ENCODE measurements around the gene ITGB4. TPM values are rescaled to one million over a fixed set of nuclear protein-coding genes. Genes with fewer than 3 reads are reported as not detected.

Gene ITGB4
- total and polyA plus RNA-seq, 2 of the 13 experiments (the other 11 are each of a cell fraction or from before 2014, with no cell fraction given): 6.9 to 14.5 TPM

DNA sequence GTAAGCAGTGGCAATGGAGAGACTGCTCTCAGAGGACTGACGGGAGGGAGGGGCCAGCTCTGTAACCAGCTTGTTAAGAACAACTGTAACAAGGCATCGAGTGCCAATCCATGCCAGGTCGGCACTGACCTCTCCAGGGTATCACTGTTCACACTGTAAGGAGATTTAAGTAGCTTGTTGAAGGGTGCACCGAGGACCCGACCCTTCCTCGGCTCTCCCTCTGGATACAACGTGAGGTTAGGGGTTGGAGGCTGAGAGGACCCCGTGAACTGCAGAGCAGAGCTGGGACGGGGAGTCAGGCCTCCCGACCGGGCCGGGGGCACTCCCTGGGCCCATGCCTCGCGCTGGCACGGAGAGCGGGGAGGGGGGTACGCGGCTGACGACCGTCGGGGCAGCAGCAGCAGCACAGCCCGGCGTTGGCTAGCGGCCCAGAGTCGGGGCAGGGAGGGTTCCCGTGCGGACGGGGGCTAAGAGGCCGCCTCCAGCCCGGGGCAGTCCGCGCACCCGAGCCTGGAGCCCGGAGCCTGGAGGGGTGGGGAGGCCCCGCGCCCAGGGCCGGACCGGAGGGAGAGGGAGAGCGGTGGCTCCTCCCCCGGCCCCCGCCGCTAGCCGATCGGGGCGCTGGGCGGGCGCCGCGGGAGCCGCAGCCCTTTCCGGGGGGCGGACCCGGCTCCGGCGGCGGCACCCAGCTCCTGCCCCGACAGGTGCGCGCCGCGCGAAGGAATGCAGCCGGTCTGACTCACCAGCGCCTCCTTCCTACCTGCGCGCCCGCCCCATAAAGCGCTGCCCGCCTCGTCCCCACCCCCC is at the start of gene ITGB4 (continued):
- TF ChIP-seq, protein P1, sequence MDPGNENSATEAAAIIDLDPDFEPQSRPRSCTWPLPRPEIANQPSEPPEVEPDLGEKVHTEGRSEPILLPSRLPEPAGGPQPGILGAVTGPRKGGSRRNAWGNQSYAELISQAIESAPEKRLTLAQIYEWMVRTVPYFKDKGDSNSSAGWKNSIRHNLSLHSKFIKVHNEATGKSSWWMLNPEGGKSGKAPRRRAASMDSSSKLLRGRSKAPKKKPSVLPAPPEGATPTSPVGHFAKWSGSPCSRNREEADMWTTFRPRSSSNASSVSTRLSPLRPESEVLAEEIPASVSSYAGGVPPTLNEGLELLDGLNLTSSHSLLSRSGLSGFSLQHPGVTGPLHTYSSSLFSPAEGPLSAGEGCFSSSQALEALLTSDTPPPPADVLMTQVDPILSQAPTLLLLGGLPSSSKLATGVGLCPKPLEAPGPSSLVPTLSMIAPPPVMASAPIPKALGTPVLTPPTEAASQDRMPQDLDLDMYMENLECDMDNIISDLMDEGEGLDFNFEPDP (CRISPR knock-in tag; conservative IDR thresholded peaks at IDR 0.05): no peak
- TF ChIP-seq ZSCAN12 (CRISPR knock-in tag; IDR thresholded peaks at IDR 0.05) (no peak), GZF1 (CRISPR knock-in tag; IDR thresholded peaks at IDR 0.05) (no peak), ZBTB42 (CRISPR knock-in tag; IDR thresholded peaks at IDR 0.05) (no peak), MEIS1 (CRISPR knock-in tag; IDR thresholded peaks at IDR 0.05; ENCODE audit: borderline replicate concordance) (no peak), ZNF670 (CRISPR knock-in tag; IDR thresholded peaks at IDR 0.05; ENCODE audit: borderline replicate concordance) (no peak), ZNF343 (CRISPR knock-in tag; IDR thresholded peaks at IDR 0.05) (0 out of 2 replicates have a peak, but pooled peaks have one; percentile 28), SUZ12 (IDR thresholded peaks at IDR 0.05; ENCODE audit: low read depth, low read length) (no peak), ZNF382 (CRISPR knock-in tag; IDR thresholded peaks at IDR 0.05; ENCODE audit: borderline replicate concordance) (no peak), ZZZ3 (CRISPR knock-in tag; IDR thresholded peaks at IDR 0.05; ENCODE audit: borderline replicate concordance) (no peak)
- TF ChIP-seq, protein P2, sequence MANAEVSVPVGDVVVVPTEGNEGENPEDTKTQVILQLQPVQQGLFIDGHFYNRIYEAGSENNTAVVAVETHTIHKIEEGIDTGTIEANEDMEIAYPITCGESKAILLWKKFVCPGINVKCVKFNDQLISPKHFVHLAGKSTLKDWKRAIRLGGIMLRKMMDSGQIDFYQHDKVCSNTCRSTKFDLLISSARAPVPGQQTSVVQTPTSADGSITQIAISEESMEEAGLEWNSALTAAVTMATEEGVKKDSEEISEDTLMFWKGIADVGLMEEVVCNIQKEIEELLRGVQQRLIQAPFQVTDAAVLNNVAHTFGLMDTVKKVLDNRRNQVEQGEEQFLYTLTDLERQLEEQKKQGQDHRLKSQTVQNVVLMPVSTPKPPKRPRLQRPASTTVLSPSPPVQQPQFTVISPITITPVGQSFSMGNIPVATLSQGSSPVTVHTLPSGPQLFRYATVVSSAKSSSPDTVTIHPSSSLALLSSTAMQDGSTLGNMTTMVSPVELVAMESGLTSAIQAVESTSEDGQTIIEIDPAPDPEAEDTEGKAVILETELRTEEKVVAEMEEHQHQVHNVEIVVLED (CRISPR knock-in tag; IDR thresholded peaks at IDR 0.05; ENCODE audit: borderline replicate concordance): no peak
- TF ChIP-seq, protein P3, sequence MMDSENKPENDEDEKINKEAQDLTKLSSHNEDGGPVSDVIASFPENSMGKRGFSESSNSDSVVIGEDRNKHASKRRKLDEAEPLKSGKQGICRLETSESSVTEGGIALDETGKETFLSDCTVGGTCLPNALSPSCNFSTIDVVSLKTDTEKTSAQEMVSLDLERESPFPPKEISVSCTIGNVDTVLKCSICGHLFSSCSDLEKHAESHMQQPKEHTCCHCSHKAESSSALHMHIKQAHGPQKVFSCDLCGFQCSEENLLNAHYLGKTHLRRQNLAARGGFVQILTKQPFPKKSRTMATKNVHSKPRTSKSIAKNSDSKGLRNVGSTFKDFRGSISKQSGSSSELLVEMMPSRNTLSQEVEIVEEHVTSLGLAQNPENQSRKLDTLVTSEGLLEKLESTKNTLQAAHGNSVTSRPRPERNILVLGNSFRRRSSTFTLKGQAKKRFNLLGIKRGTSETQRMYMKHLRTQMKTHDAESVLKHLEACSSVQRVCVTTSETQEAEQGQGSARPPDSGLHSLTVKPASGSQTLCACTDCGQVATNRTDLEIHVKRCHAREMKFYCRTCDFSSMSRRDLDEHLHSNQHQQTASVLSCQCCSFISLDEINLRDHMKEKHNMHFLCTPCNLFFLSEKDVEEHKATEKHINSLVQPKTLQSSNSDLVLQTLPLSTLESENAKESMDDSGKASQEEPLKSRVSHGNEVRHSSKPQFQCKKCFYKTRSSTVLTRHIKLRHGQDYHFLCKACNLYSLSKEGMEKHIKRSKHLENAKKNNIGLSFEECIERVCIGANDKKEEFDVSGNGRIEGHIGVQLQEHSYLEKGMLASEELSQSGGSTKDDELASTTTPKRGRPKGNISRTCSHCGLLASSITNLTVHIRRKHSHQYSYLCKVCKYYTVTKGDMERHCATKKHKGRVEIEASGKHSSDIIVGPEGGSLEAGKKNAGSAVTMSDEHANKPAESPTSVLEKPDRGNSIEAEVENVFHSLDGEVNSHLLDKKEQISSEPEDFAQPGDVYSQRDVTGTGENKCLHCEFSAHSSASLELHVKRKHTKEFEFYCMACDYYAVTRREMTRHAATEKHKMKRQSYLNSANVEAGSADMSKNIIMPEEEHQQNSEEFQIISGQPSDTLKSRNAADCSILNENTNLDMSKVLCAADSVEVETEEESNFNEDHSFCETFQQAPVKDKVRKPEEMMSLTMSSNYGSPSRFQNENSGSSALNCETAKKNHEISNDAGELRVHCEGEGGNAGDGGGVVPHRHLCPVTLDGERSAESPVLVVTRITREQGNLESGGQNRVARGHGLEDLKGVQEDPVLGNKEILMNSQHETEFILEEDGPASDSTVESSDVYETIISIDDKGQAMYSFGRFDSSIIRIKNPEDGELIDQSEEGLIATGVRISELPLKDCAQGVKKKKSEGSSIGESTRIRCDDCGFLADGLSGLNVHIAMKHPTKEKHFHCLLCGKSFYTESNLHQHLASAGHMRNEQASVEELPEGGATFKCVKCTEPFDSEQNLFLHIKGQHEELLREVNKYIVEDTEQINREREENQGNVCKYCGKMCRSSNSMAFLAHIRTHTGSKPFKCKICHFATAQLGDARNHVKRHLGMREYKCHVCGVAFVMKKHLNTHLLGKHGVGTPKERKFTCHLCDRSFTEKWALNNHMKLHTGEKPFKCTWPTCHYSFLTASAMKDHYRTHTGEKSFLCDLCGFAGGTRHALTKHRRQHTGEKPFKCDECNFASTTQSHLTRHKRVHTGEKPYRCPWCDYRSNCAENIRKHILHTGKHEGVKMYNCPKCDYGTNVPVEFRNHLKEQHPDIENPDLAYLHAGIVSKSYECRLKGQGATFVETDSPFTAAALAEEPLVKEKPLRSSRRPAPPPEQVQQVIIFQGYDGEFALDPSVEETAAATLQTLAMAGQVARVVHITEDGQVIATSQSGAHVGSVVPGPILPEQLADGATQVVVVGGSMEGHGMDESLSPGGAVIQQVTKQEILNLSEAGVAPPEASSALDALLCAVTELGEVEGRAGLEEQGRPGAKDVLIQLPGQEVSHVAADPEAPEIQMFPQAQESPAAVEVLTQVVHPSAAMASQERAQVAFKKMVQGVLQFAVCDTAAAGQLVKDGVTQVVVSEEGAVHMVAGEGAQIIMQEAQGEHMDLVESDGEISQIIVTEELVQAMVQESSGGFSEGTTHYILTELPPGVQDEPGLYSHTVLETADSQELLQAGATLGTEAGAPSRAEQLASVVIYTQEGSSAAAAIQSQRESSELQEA (CRISPR knock-in tag; IDR thresholded peaks at IDR 0.05; ENCODE audit: not compliant biosample characterization): no peak
- TF ChIP-seq, protein P4, sequence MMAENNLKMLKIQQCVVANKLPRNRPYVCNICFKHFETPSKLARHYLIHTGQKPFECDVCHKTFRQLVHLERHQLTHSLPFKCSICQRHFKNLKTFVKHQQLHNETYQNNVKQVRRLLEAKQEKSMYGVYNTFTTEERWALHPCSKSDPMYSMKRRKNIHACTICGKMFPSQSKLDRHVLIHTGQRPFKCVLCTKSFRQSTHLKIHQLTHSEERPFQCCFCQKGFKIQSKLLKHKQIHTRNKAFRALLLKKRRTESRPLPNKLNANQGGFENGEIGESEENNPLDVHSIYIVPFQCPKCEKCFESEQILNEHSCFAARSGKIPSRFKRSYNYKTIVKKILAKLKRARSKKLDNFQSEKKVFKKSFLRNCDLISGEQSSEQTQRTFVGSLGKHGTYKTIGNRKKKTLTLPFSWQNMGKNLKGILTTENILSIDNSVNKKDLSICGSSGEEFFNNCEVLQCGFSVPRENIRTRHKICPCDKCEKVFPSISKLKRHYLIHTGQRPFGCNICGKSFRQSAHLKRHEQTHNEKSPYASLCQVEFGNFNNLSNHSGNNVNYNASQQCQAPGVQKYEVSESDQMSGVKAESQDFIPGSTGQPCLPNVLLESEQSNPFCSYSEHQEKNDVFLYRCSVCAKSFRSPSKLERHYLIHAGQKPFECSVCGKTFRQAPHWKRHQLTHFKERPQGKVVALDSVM (CRISPR knock-in tag; IDR thresholded peaks at IDR 0.05): no peak
